IPS-11a (cell line): ENCODE data around the gene GPSM3.
"Not testable (repeated sequence)": the region's sequence is repeated elsewhere in the genome, so short reads cannot be mapped to it uniquely, and the experiment has no call there.

Experiments used
- H3K4me3 ChIP-seq: one replicate; pipeline ENCODE4 v1.5.1; 2013; ENCODE audit warnings: low read depth, low read length, control low read depth

Gene GPSM3, protein sequence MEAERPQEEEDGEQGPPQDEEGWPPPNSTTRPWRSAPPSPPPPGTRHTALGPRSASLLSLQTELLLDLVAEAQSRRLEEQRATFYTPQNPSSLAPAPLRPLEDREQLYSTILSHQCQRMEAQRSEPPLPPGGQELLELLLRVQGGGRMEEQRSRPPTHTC

DNA sequence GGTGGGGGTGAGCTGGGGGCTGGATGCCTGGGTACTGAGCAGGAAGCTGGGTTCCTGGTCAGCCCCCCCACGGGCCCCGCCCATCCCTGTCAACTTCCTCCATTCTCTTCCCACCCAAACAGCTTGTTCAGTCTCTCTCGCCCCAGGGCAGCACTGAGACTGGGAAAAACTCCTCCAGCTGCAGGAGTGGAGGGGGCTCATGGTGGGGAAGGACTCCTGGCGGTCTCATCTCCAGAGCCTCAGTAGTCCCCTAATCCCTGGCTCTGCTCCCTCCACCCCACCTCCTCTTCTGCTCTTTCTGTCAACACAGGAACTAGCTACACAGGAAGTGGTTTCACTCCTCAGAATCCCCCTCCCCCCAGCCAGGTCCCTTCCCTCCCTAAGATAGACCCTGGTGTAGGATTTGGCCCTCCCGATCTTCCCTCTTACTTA lies at the start of gene GPSM3:
Gene GPSM3, minus strand, starts transcription at position 36 of the 432 bp plus-strand sequence. CDS start 130 bp downstream, outside the sequence.
- H3K4me3 ChIP-seq, result no peak within 1 kb of the TSS

DNA sequence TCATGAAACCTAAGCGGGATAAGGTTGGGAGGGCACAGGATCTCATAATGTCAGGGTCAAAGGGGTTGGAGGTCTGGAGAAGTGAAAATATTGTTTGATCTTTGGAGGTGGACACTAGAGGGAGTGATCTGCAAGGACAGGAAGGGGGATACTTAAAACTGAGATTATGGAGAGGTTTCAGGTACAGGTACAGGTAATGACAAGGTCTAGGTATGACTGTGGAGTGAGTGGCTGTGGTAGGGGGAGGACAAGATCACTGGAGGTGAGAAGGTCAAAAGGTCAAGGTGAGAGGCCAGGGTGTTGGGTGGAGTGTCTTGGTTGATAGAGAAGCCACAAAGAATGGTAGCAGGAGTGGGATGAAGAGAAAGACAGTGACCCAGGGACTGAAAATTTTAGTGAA lies 48.2 kb upstream of the GPSM3 start:
- H3K4me3 ChIP-seq, result no peak overlapping the region

DNA sequence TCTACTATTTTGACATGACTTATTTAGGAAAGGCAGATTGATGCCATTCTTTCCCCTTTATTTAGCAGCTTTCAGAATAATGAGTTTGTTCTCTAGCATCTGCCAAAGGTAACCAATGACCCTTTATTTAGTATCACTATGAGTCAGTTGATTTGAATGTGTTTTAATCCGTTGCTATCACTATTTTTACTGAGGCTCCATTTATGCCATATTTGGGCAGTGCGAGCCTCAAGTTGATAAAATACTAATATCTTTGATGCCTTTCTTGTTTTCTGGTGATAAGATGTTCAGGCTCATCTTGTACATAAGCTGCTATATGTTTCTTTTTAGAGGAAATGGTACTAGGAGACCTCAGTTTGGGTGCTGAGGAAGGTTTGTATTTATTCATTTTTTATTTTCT lies 47.0 kb upstream of the GPSM3 start:
- no peak overlapping the region for H3K4me3 ChIP-seq

DNA sequence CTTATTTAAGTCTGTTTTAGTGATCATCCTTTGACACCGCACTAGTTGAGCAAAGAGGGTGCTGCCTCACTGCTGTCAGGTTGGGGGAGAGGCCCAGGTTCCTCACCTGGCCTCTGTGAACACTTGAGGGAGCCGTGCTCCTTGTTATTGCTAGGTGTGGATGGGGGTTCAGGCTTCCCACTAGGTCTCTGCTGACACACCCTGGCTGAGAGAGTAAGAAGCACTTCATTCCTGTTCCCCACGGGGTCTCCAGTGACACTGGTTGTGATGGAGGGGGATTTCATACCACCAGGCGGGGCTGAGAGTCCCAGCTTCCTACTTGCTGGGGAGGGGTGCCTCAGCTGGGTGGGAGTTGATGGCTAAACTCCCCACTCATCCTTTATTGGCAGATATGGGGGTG lies 42.5 kb upstream of the GPSM3 start:
- H3K4me3 ChIP-seq, result no peak overlapping the region

DNA sequence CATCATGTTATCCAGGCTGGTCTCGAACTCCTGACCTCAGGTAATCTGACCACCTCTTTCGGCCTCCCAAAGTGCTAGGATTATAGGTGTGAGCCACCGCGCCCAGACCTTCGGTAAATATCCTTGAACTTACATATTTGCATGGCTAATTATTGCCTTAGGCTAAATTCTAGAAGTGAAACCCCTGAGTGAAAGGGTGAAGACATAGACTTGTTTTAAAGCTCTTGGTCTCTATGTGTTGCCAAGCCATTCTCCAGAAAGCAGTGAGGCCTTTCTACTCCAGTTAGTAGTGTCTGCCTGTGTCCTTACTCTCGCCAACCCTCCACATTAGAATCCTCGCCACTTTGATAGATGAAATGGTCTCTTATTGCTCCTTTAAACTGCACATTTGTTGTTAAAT lies 34.0 kb upstream of the GPSM3 start:
- no peak overlapping the region for H3K4me3 ChIP-seq

DNA sequence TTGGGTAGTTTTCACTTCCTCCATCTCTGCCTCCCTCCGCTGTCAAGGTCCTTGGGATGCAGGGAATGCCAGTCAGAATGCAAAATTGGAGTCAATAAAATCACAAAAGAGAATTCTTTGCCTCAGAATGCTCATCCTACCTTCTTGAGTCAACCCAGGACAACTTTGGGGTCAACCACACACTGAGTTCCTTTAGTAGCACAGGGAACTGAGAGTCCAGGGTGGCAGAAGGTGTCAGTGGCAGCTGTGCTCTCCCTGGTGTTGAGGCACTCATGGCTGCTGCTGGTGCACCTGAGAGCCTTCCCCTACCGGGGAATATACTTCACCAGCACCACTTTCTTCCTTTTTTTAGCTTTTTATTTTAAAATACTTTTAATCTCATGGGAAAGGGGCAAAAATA lies 32.3 kb upstream of the GPSM3 start:
- H3K4me3 ChIP-seq, result no peak overlapping the region

DNA sequence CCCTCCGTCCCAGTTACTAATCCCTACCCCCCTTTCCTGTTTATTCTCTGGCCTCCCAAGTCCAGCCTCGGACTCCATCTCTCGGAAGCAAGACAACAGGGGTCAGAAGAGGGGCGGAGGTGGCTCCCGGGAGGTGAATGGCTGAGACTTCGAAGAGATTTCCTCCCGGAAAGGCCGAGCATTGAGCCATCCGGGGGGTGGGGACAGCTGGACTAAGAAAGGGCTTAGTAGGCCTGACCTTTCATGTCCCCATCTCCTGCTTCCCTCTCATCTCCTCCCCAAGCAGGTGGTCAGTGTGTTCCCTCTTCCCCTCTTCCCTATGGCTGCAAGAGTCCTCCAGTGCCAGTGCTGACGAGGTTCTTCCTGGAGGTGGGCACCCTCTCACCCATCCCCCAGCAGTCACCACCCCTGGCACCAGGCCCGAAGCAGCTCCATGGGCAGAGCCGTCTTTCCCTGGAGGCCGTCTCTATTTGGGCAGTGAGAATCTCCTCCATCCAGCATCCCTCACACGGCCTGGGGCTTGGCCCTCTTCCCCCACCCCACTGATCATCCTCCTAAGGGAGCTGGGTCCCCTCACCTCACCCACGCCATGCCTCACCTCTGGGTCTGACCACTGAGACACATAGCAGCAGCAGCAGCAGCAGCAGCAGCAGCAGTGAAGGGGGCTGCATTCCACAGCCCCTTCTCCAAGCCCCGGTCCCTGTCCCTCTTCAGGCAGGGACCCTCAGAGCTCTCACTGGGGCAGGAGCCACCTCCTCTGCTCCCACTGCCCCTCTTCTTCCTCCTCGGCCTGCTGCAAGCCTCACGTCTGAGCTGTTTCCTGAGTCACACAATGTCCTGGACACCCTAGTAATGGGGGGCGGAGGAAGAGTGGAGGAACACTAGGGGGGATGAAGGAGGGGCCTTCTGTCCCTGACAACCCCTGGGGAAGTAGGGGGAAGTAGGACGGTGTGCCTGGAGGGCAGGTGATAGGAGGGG lies 31.1 kb upstream of the GPSM3 start, which contains the start of gene NOTCH4:
Gene NOTCH4, minus strand, starts transcription at position 810 of the 978 bp plus-strand sequence. Its CDS starts 139 bp downstream, at position 671.
- H3K4me3 ChIP-seq, result no peak within 1 kb of the TSS

DNA sequence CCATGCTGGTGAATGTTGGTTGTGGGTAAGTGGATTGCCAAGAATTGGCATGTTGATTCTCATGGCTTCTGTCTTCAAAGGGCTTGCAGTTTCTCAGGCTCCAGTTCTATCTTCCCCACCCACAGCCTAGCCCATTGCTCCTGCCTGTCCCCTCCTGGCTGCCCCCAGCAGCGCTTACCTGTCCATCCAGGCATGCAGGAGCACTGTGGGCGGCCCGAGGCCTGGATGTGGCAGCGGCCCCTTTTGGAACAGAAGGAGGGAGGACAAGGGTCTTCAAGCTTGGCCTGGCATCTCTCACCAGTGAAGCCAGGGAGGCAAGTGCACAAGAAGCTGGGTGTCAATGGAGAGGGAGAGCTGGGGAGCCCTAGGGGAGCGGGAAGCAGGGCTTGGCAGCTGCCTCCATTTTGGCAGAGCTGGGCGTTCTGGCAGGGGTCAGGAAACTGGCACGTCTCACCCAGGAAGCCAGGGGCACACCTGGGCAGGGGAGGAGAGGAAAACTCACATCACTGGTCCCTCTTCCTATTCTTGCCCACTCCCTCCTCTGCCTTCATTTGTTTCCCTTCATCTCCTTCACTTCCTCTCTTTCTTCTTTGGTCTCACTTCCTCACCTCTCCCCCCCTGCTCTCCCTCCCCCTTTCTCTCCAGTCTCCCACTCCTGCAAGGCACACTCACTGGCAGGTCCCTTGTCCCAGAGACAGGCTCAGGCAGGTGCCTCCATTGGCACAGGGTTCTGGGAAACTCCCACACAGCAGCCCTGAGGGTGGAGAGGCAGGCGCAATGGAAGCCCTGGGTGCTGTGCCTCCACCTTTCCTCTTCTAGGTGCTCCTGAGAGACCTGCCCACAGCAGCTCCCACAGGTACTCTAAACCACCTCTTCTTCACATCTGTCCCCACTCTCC lies 30.1 kb upstream of the GPSM3 start:
- H3K4me3 ChIP-seq, result no peak overlapping the region

DNA sequence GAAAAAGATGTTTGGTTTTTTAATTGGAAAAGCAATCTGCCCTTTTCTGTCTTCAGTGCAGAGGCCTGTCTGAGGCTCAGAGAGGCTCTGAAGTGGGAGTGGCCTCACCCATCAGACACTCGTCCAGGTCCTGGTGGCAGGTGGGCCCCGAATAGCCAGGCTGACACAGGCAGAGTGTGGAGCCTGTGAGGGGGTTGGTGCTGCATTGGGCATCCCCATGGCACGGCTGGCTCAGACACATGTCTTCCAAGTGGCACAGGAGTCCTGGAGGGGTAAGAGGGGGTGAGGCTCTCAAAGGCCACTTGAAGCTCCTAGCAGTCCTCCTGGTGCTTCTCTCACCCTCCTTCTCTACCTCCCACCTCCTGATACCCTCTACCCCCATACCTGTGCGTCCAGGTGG lies 27.6 kb upstream of the GPSM3 start:
- H3K4me3 ChIP-seq, result no peak overlapping the region

DNA sequence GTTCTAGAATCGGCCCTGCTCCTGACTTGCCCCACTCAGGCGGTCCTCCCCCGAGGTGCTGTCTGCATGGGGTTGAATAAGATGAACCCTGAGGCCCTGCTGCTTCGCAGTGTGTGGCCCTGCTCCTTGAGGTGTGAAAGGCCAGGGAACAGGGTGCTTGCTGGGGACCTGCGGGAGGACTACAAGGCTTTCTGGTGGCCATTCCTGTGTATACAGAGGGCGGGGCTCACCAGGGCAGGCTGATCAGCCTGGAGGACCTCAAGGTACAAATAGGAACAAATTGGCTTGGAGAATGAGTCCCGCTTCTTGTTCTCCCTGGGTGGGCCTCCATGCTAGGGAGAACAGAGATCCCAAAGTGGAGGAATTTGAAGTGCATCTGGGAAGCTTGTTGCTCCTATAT lies 25.7 kb upstream of the GPSM3 start:
- H3K4me3 ChIP-seq, result no peak overlapping the region

DNA sequence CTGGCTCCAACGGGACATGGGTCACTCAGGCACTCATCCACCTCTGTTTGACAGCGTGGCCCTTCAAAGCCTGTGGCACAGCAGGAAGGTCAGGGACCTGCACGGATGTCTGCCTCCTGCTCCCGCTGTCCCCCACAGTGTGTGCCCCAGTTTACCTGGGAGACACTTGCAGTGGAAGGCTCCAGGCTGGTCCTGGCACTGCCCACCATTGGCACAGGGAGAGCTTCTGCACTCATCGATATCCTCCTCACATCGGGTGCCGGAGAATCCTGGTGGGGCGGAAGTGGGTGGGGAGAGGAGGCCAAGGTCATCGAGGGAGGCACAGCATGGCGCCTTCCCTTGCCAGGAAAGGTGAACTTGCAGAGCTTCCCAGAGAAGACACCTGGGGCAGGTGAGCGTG lies 24.6 kb upstream of the GPSM3 start:
- no peak overlapping the region for H3K4me3 ChIP-seq

DNA sequence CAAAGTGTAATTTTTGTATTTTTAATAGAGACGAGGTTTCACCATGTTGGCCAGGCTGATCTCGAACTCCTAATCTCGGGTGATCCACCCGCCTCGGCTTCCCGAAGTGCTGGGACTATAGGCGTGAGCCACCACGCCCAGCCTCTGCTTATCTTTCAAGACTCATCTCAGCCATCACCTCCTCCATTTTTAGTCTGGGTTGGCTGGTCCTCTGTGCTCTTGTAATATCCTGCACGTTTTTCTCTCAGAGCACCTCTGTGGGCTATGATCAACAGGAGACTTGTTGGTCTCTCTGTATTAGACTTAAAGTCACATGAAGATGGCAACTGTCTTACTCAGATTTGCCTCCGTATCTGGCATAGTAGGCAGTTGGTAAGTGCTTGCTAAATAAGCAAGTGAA lies 23.8 kb upstream of the GPSM3 start:
- H3K4me3 ChIP-seq, result no peak overlapping the region

DNA sequence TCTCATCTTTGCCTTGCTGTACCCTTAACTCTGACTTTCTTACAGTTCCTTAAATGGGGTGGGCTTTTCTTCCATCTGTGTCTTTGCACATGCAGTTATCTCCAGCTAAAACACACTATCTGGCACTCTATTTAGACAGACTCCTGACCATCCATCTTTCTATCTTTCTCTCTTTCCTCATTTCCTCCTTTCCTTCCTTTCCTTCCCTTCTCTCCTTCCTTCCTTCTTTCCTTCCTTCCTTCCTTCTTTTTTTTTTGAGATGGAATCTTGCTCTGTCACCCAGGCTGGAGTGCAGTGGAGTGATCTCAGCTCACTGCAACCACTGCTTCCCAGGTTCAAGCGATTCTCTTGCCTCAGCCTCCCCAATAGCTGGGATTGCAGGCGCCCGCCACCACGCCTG lies 23.2 kb upstream of the GPSM3 start:
- no peak overlapping the region for H3K4me3 ChIP-seq

DNA sequence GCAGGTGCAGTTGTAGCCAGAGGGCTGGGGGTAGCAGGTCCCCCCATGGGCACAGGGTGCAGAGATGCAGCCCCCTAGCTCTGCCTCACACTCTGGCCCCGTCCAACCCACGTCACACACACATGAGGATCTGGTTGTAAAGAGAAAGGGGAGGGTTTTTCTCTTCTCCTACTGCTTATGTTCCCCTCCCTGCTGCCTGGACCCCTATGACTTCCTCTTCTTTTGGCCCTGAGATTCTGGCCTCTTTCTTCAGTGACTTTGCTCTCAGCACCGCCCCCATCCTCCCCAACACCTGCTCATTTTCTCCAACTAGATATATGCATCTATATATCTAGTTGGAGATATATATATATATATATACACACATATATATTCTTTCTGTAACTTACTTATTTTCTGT lies 21.7 kb upstream of the GPSM3 start:
- H3K4me3 ChIP-seq, result no peak overlapping the region

DNA sequence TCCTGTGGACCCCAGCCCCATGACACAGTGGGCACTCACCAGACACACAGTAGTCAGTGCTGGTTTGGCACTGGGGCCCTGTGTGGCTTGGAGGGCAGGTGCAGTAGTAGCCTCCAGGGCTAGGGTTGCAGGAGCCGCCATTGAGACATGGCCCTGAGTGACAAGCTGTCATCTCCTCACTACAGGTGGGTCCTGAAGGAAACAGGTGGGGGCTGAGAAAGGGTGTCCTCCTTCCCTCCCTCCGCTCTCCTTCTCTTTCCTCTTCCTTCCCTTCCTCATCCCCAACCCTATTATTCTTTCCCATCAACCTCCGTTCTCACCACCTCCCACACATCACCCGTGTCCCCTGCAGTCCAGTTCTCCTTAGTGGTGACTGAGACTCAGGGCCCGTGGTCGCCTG lies 21.2 kb upstream of the GPSM3 start:
- no peak overlapping the region for H3K4me3 ChIP-seq

DNA sequence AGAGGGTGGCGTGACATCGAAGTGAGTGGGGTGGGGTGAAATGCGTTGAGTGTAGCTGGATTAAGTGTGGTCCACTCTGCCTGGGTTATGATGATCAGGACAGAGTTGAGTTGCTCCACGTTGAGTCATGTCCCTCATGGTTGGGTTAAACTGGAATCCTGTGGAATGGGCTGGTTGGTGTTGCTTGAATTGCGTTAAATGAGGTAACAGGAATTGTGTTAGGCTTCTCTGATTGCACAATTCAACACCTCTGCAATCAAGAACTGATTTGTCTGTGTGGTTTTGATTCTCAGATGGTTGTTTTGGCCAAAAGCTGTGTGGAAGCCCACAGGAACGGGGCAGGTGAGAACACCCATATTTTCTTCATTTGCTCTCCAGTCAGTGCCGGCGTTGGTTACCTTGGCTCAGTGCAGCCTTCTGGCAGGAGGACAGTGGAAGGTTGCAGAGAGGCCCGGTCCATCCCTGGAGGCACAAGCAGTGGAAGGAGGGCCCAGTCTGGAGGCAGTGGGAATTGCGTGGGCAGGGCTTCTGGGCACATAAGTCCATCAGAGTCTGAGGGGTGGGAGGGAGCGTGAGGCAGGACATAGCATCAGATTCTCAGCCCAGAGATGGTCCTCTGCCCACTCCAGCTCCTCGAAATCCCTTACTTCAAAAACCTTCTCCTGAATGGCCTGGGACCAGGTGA lies 19.8 kb upstream of the GPSM3 start:
- no peak overlapping the region for H3K4me3 ChIP-seq

DNA sequence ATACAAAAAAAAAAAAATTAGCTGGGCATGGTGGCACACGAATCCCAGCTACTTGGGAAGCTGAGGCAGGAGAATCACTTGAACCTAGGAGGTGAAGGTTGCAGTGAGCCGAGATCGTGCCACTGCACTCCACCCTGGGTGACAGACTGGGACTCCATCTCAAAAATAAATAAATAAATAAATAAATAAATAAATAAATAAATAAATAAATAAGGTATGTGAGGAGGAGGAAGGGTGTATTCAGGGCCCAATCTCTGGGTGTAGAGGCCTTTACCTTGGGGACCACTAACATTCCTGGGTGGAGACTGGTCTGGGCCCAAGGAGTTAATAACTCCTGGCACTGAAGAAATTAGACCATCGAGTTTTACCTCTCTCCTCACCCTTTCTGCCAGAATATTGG lies 19.0 kb upstream of the GPSM3 start:
- not testable (repeated sequence) for H3K4me3 ChIP-seq

DNA sequence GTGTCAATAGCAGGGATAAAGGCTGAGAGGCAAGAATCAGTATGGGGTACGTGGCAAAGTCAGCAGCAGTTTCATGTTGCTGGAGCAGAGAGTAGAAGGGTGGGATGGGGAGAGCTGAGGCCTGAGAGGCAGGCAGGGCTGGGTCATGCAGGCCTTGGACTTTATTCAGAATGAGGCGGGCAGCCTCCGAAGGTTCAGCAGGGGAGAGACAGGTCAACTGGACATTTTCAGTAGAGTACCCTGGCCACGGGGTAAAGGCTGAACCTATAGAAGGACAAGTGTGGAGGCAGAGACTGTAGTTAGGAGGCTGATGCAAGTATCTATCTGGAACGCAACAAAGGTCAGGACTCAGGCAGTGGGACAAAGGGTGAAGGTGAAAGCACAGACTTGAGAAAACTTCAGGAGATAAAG lies 17.8 kb upstream of the GPSM3 start:
- H3K4me3 ChIP-seq, result no peak overlapping the region

DNA sequence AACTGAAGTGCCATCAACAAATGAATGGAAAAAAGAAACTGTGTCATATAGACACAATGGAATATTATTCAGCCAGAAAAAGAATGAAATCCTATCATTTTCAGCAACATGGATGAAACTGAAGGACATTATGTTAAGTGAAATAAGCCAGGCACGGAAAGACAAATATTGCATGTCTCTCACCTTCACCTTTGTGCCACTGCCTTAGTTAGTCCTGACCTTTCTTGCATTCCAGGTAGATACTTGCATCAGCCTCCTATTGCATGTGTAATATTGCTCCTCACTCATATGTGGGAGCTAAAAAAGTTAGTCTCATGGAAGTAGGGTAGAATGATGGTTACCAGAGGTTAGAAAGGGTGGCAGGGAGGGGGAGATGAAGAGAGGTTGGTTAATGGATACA lies 16.6 kb upstream of the GPSM3 start:
- H3K4me3 ChIP-seq, result no peak overlapping the region

DNA sequence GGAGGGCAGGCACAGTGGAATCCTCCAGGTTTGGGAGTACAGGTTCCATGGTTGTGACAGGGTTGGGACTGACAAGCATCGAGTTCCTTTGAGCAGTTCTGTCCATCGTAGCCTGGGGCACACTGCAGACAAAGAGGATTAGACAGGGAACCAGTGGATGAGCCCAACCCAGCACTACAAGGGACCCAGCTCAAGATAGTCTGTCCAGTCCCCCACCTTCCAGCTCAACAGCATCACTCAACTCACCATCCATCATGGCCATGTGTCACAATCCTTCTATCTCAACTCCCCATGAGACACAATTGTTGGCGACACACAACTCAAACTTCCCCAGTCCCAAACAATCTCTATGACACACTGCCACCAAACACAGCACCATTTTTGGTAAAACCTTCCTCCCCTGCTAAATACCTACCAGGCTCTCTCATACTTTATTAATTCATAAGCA lies 11.8 kb upstream of the GPSM3 start:
- H3K4me3 ChIP-seq, result no peak overlapping the region
